GM19240 (cell line): Measurements from ENCODE around the gene DLG1.

Experiments used
- DNase-seq: peaks from one replicate; pipeline ENCODE4 v3.0.0; 2011; ENCODE audit warnings: low spot score; ENCODE audit not compliant: insufficient read length

The DLG1 gene

DNA sequence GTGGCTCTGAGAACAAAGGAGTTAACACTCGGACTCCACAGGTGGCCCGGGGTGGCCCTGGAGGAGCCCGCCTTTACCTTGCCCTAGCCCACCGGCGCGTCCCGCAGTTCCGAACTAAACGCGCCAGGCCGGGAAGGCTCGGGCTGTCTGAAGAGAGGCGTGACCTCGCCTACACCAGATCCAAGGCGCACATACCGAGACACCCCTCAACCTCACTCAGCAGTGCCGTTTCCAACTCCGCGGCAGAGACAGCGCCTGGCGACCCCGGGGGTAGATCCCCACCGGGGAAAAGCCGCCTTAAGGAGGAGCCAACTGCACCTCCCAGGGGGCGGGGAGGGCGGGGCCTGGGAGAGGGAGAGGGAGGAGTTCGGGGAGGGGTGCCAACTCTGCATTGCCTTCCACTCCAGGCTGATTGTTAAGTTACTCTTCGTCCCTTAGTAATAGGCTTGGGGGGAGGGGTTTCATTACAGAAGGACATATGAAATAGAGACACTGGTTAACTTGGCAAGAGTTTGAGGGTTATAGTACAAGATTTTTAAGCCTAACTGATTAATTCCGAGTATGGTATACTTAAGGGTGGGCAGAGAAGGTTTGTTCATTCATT, at the start of gene DLG1:
TSS of gene DLG1 (minus strand) at position 272 of the 604 bp plus-strand sequence. CDS start 1,408 bp downstream, outside the sequence.
- DNase-seq: peak; percentile 45

DNA sequence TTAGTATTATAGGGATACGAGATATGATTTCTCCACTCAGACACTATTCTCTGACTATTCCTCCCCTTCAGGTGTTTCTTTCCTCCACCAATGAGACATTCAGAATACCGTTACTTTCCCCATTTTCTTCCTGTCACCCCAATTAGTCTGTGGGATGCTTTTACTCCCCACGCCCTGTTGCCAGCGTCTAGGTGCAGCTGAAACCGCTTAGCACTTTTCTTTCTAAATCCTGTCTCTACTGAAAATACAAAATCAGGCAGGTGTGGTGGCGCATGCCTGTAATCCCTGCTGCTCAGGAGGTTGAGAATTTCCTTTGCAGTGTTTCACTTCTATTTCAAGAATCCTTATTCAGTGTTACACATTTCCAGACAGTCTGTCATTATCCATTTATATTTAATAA, 49.6 kb upstream of the DLG1 start:
- DNase-seq: no peak

DNA sequence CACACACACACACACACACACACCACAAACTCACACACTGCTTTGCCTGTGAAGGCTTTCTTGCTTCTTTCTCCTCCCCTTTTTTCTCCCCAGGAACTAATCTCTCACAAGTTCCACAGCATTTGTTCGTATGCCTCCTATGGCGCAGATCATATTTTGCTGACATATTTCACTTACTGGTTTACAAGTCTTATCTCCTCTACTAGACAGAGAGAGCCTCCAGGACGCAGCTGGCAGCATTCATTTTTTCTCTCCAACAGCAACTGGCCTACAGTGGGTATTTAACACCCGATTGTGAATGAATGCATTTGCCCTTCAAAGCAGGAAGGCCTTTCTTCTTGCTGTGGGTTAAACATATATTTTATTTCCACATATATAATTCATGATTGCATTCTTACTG, 47.0 kb upstream of the DLG1 start:
- no peak for DNase-seq

DNA sequence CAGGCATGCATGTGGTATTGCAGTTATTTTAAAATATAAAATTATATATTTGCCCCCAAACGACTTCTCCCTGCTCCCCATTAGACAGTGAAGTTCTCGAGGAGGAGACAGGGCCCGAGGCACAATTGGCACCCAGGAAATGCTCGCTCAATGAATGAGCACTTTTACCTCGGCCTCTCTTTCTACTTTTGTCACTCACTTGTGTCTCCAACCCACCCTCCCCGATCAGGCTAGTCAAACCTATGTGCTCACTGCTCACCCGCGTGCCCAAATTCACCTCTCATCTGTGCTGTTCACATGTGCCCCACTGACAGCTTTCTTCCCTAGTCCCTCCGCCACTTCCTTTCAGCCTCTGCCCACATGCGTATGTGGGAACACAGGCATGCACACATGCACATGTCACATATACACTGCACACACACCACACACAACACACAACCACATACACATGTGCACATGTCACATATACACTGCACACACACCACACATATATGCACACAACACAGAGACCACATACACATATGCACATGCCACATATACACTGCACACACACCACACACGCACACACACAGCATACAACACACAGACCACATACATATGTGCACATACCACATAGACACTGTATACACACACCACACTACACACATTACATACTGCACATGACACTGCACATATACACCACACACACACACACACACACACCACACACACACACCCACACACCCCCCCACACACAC, 46.3 kb upstream of the DLG1 start:
- no peak for DNase-seq

DNA sequence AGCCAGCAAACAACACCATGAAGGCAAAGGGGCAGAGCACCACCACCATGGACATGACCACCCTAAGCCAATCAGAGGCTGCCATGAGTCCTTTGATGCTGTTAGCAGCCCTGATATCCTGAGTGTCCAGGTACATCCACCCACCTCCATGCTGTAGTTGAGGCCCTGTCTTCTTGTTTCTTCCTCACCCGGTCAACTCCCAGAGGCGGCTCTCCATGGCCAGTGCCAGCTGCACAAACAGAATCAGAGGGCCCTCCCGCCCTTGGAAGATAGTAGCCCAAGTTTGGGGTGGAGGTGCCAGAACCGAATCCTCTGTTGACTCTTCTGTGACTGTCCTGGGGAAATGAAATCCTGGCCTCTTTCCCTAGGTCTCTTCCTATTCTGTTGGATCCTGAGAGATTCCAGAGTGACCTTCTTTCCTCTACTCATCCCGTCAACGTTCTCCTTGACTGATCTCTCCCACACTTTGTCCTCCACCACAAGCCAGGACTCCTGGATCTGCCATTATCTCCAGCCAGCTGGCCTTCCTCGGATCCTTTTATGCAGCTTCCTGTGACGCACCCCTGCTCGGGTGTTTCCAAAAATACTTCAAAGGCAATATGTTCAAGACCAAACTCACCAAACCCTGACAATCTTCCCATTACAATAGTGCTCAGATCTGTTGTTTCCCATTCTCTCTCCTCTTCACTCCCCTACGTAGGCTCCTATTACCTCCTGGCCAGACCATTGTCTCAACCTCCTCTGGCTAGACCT, 45.4 kb upstream of the DLG1 start:
- DNase-seq: no peak

DNA sequence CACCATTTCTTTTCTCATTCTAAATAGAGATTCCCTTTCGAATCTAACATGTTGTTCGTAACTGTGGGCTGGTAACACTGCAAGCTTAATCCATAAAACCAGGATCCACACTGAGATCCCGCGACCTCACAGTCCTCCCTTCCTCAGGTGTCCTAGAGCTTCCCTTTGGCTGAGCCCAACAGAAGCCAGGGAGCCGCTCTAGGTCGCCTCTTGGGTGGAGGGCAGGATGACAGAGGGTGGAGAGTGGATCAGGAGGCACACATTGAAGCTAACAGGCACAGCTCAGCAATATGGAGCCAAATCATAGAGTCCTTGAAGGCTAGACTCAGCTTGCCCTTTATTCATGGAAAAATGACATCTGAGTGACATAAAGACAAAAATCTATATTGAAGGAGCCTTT, 44.7 kb upstream of the DLG1 start:
- no peak for DNase-seq

DNA sequence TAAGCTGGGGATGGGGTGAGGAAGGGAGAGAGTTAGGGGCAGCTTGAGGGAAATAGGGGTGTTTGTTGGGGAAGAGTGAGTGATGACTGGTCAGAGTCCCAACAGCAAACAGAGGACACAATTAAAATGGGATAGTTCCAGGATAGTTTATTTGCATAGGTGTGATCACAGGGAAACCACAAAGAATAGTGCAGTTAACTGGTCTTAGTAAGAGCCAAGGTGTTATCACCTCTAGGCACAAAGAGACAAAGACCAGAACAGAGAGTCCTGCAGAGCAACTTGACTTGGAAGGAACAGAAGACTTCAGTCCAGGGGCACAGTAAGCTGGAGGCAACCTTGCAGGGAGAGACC, 42.1 kb upstream of the DLG1 start:
- DNase-seq: no peak

DNA sequence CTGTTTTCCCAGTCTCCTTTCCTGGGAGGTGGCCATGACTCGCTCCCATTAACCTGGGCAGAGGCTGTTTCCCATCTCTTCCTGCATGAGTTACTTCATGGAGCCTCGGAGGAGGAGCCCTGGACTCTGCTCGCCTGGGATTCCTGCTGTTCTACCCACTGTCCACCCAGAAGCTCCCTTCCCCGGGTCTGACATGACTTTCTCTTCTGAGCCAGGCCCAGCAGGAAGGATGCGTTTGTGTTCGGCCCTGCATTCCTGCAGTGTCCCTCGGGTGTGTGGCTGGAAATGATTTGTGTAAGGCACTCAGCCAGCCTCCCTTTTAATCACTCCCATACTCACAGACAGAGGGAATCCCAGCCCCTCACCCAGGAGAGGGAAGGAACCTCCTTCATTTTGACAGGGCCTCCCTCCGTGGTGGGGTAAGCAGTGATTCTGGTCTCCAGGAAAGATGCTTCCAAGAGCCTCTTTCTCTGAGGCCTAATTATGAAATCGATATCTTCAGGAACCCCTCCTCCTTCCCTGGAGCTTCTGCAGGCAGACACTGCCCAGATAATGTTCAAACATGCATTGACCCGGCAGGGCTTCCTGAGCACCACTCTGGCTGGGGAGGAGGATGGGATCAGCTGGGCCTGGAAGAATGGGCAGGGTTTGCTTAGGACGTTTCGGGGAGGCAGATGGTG, 41.6 kb upstream of the DLG1 start:
- DNase-seq: no peak

DNA sequence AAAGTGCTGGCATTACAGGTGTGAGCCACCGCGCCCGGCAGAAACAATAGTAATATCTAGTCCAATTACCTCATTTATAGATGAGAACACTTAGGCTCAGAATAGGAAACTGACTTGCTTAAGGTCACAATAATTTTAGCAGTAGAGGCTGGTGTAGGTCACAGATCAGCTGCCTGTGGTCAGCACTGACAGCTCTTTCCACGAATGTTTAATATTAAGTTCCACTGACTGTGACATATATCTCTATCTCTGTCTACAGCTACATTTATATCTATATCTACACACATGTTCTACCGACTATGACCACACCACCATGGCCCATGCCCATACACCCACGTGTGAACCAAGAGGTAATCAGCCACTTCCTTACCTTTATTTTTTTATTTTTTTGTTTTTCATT, 40.2 kb upstream of the DLG1 start:
- no peak for DNase-seq

DNA sequence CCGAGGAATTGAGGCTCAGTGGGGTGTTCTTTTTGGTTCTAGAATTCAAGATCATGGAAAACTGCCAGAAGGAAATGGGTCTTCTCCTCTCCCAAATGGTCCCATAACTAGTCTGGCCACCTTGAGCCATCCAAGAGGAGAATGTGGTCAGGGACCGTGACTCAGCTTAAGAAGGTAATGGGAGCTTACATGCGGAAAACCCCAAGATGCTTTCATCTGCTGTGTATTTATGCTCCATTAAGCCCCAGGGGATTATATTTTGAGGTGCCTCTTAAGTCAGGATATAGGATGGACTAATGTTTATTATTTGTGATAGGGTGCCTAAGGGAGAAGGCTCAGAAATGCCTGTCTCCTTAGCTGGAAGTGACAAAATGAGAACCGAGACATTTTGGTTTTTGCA, 39.2 kb upstream of the DLG1 start:
- DNase-seq: no peak

DNA sequence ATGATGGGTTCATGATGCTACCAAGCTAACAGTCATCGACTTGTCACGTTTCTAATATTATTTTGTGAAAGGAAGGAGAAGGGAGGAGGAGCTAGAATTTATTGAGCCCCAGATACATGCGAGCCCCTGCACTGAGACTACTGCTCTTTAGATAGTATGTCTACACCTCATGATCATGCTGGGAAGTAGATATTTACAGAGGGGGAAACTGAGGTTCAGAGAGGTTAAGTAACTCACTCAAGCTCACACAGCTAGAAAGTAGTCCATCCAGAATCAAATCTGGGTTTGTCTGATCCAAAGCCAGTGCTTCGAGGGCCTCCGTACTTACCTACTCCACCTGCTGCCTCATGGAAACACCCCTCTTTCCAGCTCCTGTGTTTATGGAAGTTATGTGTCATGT, 38.8 kb upstream of the DLG1 start:
- DNase-seq: no peak

DNA sequence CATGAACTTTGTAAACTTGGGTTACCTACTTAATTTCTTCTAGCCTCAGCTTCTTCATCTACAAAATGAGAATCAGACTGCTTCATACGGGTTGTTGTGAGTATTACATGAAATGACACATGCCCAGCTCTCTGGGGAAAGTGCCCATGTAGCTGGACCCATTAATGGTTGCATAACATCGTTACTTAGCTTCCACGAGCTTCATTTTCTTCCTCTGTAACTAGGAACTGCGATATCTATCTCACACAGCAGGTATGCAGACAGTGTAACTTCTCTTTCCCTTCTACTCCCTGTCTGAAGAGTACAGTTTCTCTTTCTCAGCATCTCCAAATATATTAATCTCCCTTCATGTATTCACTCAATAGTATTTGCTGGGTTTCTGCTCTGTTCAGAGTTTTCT, 37.9 kb upstream of the DLG1 start:
- no peak for DNase-seq

DNA sequence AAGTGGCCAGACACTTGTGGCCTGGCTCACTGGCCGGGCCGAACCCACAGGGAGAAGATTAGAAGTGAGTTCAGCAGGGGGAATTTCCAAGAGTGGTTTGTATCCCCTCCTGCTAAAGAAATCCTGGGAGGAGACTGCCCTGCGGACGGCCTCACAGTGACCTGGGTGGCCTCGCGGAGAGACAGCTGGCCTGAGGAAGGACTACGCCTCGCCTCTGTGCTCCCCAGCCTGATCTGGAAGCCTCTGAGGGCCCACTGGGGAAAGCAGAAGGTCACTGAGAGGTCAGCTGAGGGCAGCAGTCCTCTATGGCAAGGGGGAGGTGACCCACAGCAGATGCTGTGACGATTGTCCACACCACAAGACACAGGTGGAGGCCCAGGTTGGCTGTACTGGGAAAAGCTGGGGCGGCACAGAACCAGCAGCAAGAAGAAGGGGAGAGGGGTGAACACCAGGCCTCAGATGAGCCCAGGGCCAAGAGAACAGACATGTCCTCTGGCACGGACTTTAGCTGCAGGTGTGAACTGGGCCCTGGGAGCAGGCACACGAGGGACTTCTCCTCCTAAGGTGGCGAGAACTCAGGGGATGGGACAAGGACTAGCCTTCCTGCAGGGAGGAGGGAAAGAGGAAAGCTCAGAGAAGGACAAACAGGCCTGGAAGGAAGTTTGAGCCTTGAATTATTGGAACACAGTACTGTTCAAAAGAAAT, 37.2 kb upstream of the DLG1 start:
- DNase-seq: no peak

DNA sequence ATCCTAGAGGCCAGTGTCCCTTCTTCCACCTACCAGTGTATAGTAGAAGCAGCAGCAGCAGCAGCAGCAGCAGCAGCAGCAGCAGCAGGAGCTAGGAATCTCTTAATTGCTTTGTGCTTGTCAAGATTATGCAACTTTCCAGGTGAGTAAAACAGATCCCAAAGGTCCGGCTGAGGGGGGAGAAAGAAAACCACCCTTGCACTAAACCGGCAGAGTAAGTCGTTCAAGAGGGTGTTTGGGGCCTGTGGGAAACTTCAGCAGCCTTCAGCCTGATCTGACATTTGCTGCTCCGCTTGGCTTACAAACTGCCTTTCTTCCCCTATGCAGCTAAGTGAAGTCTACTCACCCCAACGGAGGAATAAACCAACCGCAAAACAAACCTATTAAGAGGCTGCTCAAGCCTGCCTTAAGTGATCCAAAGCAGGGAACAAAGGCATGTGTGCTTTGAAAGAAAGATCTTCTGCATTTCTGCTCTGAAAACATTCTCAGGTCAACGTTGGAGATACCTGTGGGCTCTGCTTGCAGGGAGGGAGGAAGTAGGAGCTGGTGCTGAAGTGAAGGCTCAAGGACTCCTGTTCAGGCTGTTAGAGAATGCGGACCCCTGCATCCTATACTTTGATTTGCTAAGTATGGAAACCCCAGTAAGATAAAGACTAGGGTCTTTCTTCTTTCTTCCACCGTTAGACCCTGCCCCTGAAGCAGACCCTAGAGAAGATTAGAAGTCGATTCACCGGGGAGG, 35.7 kb upstream of the DLG1 start:
- no peak for DNase-seq

DNA sequence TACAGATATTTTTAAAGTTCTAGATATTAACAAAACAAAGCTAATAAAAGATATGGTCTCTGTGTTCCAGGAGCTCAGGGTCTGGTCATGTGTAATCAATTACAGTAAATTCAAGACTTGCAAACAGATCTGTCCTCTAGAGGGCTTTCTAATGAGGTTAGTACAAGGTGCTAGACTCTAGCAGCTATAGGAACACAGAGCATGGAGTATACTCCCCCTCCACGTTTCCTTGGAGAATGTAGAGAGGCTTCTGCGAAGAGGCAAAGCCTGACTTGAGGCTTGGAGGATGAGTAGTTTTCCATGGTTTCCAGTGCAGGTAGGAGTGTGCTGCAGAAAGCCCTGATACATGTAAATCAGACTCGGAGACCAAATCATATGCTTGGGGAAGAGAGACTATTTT, 32.7 kb upstream of the DLG1 start:
- DNase-seq: no peak

DNA sequence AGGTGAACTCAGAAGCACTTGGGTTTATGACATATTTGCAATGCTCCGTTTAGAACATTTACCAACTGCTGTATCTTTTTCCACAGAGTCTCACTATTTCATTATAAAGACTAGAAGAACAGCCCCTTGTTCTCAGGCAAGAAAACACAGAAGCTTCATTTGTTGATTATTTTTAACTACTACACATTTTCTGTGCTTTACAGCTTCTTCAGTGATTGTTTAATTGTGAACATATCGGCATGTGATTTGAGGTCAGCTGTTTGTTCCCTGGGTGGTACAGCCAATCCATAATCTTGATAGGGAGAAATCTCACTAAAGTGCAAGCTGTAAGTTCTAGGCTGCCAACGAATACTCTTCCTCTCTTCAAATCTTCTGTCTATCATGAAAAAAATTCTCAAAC, 31.0 kb upstream of the DLG1 start:
- DNase-seq: no peak

DNA sequence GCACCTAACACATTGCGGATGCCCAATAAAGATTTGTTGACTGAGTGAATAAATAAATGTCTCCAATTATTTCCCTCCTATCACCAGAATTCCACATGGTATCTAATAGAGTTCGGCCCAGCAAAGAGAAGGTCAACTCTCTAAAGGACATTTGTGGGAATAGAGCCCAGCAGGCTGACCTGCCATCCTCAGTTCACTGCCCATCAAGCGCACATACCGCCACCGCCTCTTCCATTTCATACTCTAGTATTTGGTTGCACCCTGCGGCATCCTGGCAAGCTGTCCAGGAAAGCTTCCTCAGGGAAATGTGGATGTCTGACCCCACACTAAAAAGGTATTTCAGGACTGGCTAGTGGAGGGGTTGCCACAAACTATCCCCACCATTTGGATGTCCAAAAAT, 29.8 kb upstream of the DLG1 start:
- DNase-seq: no peak

DNA sequence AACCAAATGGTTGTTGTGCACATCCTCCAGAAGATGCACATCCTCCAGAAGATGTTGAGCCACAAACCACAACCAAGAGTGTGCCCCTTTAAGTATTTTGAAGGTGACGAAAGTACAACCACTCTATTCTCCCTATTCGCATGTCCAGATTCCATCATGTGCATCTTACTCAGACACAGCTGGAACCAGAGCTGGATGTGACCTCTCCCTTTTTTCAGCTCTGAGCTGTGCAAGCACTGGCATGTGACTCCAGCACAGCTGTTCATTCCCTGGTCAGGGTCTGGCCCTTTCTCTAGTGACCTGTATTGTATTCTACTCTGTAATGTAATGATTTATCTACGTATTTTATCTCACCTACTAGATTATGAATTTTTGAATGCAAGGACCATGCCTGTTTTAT, 29.3 kb upstream of the DLG1 start:
- no peak for DNase-seq

DNA sequence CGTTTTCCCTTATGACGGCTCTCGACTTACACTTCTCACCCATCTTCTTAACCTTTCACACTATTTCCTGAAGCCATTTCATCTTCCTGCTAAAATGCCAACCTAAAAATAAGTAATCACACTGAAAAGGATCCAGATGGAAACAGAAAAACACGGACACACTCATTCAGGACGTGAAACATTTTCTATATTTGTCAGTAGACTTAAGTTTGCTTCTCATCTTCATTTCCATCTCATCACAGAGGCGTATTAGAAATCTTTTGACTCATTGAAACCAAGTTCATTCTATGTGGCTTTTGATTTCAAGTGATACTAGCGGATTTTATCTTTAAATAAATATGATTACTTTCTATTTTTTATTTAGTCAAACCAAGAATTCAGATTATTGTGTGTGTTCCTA, 27.4 kb upstream of the DLG1 start:
- DNase-seq: no peak

DNA sequence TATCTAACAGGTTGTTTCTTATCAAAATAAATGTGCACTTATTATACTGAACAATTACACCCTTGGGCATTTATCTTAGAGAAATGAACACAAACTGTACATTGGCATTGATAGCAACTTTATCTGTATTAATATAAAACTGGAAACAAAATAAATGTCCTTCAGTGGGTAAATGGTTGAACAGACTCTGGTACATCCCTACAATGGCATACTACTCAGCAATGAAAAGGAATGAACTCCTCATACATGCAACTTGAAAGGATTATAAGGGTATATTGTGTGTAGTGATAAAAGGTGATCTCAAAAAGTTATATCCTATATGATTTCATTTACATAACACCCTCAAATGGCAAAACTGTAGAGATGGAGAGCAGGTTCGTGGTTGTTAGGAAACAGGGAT, 23.7 kb upstream of the DLG1 start:
- DNase-seq: no peak

DNA sequence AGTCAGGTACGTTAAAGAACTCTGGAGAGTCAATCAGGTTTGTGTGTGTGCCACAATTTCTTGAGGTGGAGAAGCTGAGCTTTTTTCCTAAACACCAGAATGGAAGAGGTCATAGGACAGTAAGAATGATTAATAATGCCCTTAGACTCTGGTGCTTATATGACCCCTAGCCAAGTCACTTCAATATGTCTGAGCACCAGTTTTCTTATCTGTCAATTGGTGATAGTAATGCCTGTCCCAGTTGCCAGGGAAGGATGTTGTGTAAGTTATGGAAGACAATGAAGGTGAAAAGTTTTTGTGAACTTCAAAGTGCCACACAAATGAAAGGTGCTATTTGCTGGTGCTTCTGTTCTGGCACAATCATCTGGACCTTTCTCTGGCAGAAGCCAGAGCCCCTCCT, 22.2 kb upstream of the DLG1 start:
- DNase-seq: no peak
